Measurements from ENCODE around the gene RPS19.

DNA sequence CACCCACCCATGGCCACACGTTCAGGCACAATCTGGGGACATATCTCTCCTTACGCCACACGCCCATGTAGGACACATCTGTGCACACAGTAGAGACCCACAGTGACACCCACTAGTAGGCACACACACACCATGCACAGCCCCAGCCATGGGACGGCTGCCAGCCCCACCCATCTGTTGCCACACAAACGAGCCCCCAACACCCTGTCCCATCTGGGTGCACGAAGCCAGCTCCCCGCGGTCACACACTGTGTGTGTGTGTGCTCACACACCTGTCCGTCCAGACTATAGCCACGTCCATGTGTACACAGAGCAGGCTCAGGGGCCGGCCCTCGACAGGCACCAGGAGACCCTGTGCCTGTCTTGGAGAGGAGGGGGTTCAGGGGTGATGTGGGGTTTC, 57.6 kb downstream of the RPS19 start:
- TF ChIP-seq CTCF (IDR thresholded peaks at IDR 0.05) (no peak), TCF7 (CRISPR knock-in tag; IDR thresholded peaks at IDR 0.05; ENCODE audit: low read depth) (no peak), CREB1 (CRISPR knock-in tag; IDR thresholded peaks at IDR 0.05) (no peak), TEAD4 (CRISPR knock-in tag; IDR thresholded peaks at IDR 0.05) (no peak), ATF2 (CRISPR knock-in tag; IDR thresholded peaks at IDR 0.05; ENCODE audit: borderline replicate concordance, low read depth) (no peak), IRF2 (CRISPR knock-in tag; IDR thresholded peaks at IDR 0.05; ENCODE audit: borderline replicate concordance, low read depth) (no peak)
- TF ChIP-seq, protein P1, sequence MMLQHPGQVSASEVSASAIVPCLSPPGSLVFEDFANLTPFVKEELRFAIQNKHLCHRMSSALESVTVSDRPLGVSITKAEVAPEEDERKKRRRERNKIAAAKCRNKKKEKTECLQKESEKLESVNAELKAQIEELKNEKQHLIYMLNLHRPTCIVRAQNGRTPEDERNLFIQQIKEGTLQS (CRISPR knock-in tag; conservative IDR thresholded peaks at IDR 0.05): no peak
